SK-N-SH (cell line): Measurements from ENCODE around the gene MRPL19. TPM values are rescaled to one million over a fixed set of nuclear protein-coding genes. Genes with fewer than 3 reads are reported as not detected.

ENCODE experiments used
- CTCF ChIA-PET: fragments of 300-600, 350-600 bp; formaldehyde crosslinking; extraction: SDS; loops from one replicate; lab custom pipeline; 2021; lab: Yijun Ruan, JAX
- POLR2A ChIA-PET: fragments of 350-600 bp; sonication (Branson Sonifier 250); formaldehyde crosslinking; extraction: SDS; loops from one replicate; lab custom pipeline; 2020; ENCODE audit warnings: antibody characterized with exemption, inconsistent platforms; lab: Yijun Ruan, JAX
- DNase-seq: peaks from one replicate; pipeline ENCODE4 v3.0.0; 2012
- H2AFZ ChIP-seq: fragments of 200-600 bp; sonication (generic); 2 replicates; pipeline ENCODE4 v1.8.1; 2016; ENCODE audit warnings: antibody characterized with exemption, mild to moderate bottlenecking, low read depth
- H3F3A ChIP-seq: fragments of 200-600 bp; sonication (generic); replicated peaks from 2 replicates; pipeline ENCODE3; 2016; ENCODE audit warnings: antibody characterized with exemption, mild to moderate bottlenecking; ENCODE audit not compliant: insufficient read depth
- H3K27ac ChIP-seq, 2 experiments: fragments of 200-500 bp in 1 of 2; fragments of 200-600 bp in 1 of 2; sonication (Bioruptor generic) in 1 of 2; sonication (generic), shearing (Covaris generic) in 1 of 2; 2 replicates each; pipeline versions ENCODE4 v1.5.1 to v1.6.1; 2014 to 2016; ENCODE audit warnings: low read depth in 2 of 2, inconsistent platforms in 1 of 2, low read length in 1 of 2, mild to moderate bottlenecking in 1 of 2, mixed read lengths in 1 of 2
- H3K27me3 ChIP-seq: fragments of 200-600 bp; sonication (generic), shearing (Covaris generic); 2 replicates; pipeline ENCODE4 v1.6.1; 2016; ENCODE audit warnings: mixed run types; ENCODE audit not compliant: insufficient read depth
- H3K36me3 ChIP-seq, 2 experiments: fragments of 200-500 bp in 1 of 2; fragments of 200-600 bp in 1 of 2; sonication (Bioruptor generic) in 1 of 2; sonication (generic) in 1 of 2; replicated peaks in 1 of 2; 2 replicates each; pipeline versions ENCODE3 to v1.5.1; 2014 to 2016; ENCODE audit warnings: low read length in 1 of 2, mild to moderate bottlenecking in 1 of 2; ENCODE audit not compliant: insufficient read depth in 2 of 2, control insufficient read depth in 1 of 2
- H3K4me1 ChIP-seq, 2 experiments: fragments of 200-500 bp in 1 of 2; fragments of 200-600 bp in 1 of 2; sonication (Bioruptor generic) in 1 of 2; sonication (generic), shearing (Covaris generic) in 1 of 2; 2 replicates each; pipeline versions ENCODE4 v1.5.1 to v1.6.1; 2014 to 2016; ENCODE audit warnings: low read depth in 1 of 2, low read length in 1 of 2, mixed run types in 1 of 2; ENCODE audit not compliant: insufficient read depth in 2 of 2, control insufficient read depth in 1 of 2
- H3K4me2 ChIP-seq: fragments of 200-600 bp; sonication (generic), shearing (Covaris generic); 2 replicates; pipeline ENCODE4 v1.6.1; 2017; ENCODE audit warnings: mixed run types
- H3K4me3 ChIP-seq, 2 experiments: fragments of 200-500 bp in 1 of 2; fragments of 200-600 bp in 1 of 2; sonication (Bioruptor generic) in 1 of 2; sonication (generic), shearing (Covaris generic) in 1 of 2; 2 replicates each; pipeline versions ENCODE4 v1.5.1 to v1.8.1; 2014 to 2016; ENCODE audit warnings: low read depth in 2 of 2, inconsistent platforms in 1 of 2, low read length in 1 of 2, mild to moderate bottlenecking in 1 of 2, mixed read lengths in 1 of 2, moderate library complexity in 1 of 2
- H3K79me2 ChIP-seq: fragments of 200-600 bp; sonication (generic); 2 replicates; pipeline ENCODE4 v1.8.1; 2017; ENCODE audit warnings: mild to moderate bottlenecking; ENCODE audit not compliant: insufficient read depth
- H3K9ac ChIP-seq: fragments of 200-600 bp; sonication (generic); 2 replicates; pipeline ENCODE4 v1.6.1; 2017; ENCODE audit warnings: mixed run types
- H3K9me2 ChIP-seq: fragments of 200-600 bp; sonication (generic); 2 replicates; pipeline ENCODE4 v1.6.1; 2017; ENCODE audit warnings: mixed run types
- H3K9me3 ChIP-seq: fragments of 200-600 bp; sonication (generic); 2 replicates; pipeline ENCODE4 v1.6.1; 2017; ENCODE audit warnings: mixed run types, mild to moderate bottlenecking, moderate library complexity
- H4K20me1 ChIP-seq: fragments of 200-600 bp; sonication (generic); 2 replicates; pipeline ENCODE4 v1.6.1; 2017; ENCODE audit warnings: mild to moderate bottlenecking, mixed run types; ENCODE audit not compliant: insufficient read depth
- EP300 ChIP-seq, 2 experiments: IDR thresholded peaks; 2 replicates each; pipeline versions ENCODE4 v1.4.0 to v1.6.1; 2012; ENCODE audit warnings: borderline replicate concordance in 1 of 2, low read depth in 1 of 2, low read length in 1 of 2
- FOSL2 ChIP-seq: IDR thresholded peaks from 2 replicates; pipeline ENCODE4 v1.4.0; 2012; ENCODE audit warnings: low read depth, mild to moderate bottlenecking, moderate library complexity, borderline replicate concordance
- FOXM1 ChIP-seq: IDR thresholded peaks from 2 replicates; pipeline ENCODE4 v1.4.0; 2012; ENCODE audit warnings: low read depth, mild to moderate bottlenecking
- JUND ChIP-seq: IDR thresholded peaks from 2 replicates; pipeline ENCODE4 v1.4.0; 2012
- MXI1 ChIP-seq: IDR thresholded peaks from 2 replicates; pipeline ENCODE4 v1.6.1; 2012; ENCODE audit warnings: mild to moderate bottlenecking, low read depth, low read length, improper control_type of control experiment
- NRF1 ChIP-seq: IDR thresholded peaks from 2 replicates; pipeline ENCODE4 v1.6.1; 2012; ENCODE audit warnings: low read depth, mild to moderate bottlenecking, low read length
- RAD21 ChIP-seq: IDR thresholded peaks from 2 replicates; pipeline ENCODE4 v1.6.1; 2012; ENCODE audit warnings: mild to moderate bottlenecking, low read length
- REST ChIP-seq: IDR thresholded peaks from 2 replicates; pipeline ENCODE4 v1.6.1; 2012; ENCODE audit warnings: mild to moderate bottlenecking, low read depth, low read length, moderate library complexity
- SIN3A ChIP-seq: IDR thresholded peaks from 2 replicates; pipeline ENCODE4 v1.6.1; 2012; ENCODE audit warnings: low read depth, mild to moderate bottlenecking, low read length, moderate library complexity, borderline replicate concordance
- SMC3 ChIP-seq: IDR thresholded peaks from 2 replicates; pipeline ENCODE4 v1.6.1; 2012; ENCODE audit warnings: low read depth, low read length, improper control_type of control experiment
- TAF1 ChIP-seq: IDR thresholded peaks from 2 replicates; pipeline ENCODE4 v1.6.1; 2012; ENCODE audit warnings: low read depth, mild to moderate bottlenecking, low read length, moderate library complexity, borderline replicate concordance
- TCF12 ChIP-seq: IDR thresholded peaks from 2 replicates; pipeline ENCODE4 v1.4.0; 2012
- ZBTB33 ChIP-seq: IDR thresholded peaks from 2 replicates; pipeline ENCODE4 v1.4.0; 2012; ENCODE audit warnings: low read depth, borderline replicate concordance
- WGBS: methylation state at CpG from one replicate; pipeline ENCODE4 v1.1.6; 2017; ENCODE audit warnings: low lambda C conversion rate; 5-methylcytosine and 5-hydroxymethylcytosine counted together
- polyA plus RNA-seq, 3 experiments: library from polyadenylated mRNA; depleted of rRNA; stranded (reverse); fragments of >200 nt; gene quantifications; 2 replicates each; pipeline ENCODE4 v1.2.3, GENCODE V29; 2012
- TF ChIP-seq, protein P1 (sequence below): IDR thresholded peaks from 2 replicates; pipeline ENCODE4 v1.4.0; 2012; ENCODE audit warnings: low read depth, borderline replicate concordance
- TF ChIP-seq, protein P2 (sequence below): IDR thresholded peaks from 2 replicates; pipeline ENCODE4 v1.4.0; 2012; ENCODE audit warnings: low read depth
- TF ChIP-seq, protein P3 (sequence below): IDR thresholded peaks from 2 replicates; pipeline ENCODE4; 2012

Gene MRPL19
- polyA plus RNA-seq, 1 of the 3 experiments (the other 2 are of a cell fraction): 15.4 TPM

- Histone ChIP-seq H3K9me3 (no peaks in the 10 kb centered on the region), H3K27me3 (no peaks in the 10 kb centered on the region), H3K36me3 (no peaks in the 10 kb centered on the region), H3K4me3 (no peak overlapping the region), H2AFZ (no peak overlapping the region), H3K27ac (no peak overlapping the region), H4K20me1 (no peaks in the 10 kb centered on the region), H3K4me2 (no peak overlapping the region), H3K9me2 (no peaks in the 10 kb centered on the region), H3K9ac (no peak overlapping the region), H3K4me1 (no peaks in the 10 kb centered on the region; a peak in 1 of 4 replicates), H3K79me2 (no peaks in the 10 kb centered on the region), H3F3A (peaks cover 6% of the 10 kb centered on the region)
- CTCF ChIA-PET: interaction anchor here (5.6 kb wide), 1 partner anchor 152 kb away, joined by 73 read pairs; no protein-coding TSS in a partner anchor
- POLR2A ChIA-PET: no interaction called here
- TF ChIP-seq MXI1: no peak
- TF ChIP-seq FOXM1: no peak
- no peak for DNase-seq
- WGBS: 75% methylated on average over 3 of the region's 3 CpGs
Observed at GRCh38 chr2:75616933-75617332, 29.6 kb upstream of the MRPL19 start.

GRCh38 chr2:75619956-75620740 lies 26.4 kb upstream of the MRPL19 start:
- no peaks in the 10 kb centered on the region for H3K9me2 ChIP-seq
- CTCF ChIA-PET: interaction anchor here (0.9 to 4.8 kb wide), 6 partner anchors 8 to 157 kb away, joined by 3 to 36 read pairs (median 10); no protein-coding TSS in a partner anchor
- H3K27ac ChIP-seq: peak overlapping the region in 1 of 2 experiments; percentile 52; a peak in 2 of 4 replicates
- H4K20me1 ChIP-seq: no peaks in the 10 kb centered on the region
- H3K9ac ChIP-seq: no peak overlapping the region; the same call in 1 of the 2 replicates
- no peak overlapping the region for H3K4me3 ChIP-seq
- H3K4me2 ChIP-seq: no peak overlapping the region
- POLR2A ChIA-PET: no interaction called here
- no peaks in the 10 kb centered on the region for H3K79me2 ChIP-seq
- H3K4me1 ChIP-seq: no peaks in the 10 kb centered on the region; a peak in 1 of 4 replicates
- 57% methylated on average over 4 of the region's 4 CpGs for WGBS
- no peaks in the 10 kb centered on the region for H3K9me3 ChIP-seq
- no peaks in the 10 kb centered on the region for H3K27me3 ChIP-seq
- no peak for DNase-seq
- TF ChIP-seq JUND (peak; percentile 65), SMC3 (no peak), REST (no peak), FOXM1 (no peak), ZBTB33 (no peak), TCF12 (no peak), RAD21 (no peak), SIN3A (no peak), TAF1 (no peak), NRF1 (no peak), FOSL2 (peak; percentile 36; the same call in 1 of the 2 replicates), EP300 (IDR thresholded peaks at IDR 0.05; ENCODE audit: borderline replicate concordance in 1 of 2, low read depth in 1 of 2, low read length in 1 of 2) (peak in 1 of 2 experiments; percentile 9; a peak in 1 of 4 replicates)
- TF ChIP-seq, protein P1, sequence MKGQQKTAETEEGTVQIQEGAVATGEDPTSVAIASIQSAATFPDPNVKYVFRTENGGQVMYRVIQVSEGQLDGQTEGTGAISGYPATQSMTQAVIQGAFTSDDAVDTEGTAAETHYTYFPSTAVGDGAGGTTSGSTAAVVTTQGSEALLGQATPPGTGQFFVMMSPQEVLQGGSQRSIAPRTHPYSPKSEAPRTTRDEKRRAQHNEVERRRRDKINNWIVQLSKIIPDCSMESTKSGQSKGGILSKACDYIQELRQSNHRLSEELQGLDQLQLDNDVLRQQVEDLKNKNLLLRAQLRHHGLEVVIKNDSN: no peak
- TF ChIP-seq, protein P2, sequence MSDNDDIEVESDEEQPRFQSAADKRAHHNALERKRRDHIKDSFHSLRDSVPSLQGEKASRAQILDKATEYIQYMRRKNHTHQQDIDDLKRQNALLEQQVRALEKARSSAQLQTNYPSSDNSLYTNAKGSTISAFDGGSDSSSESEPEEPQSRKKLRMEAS: no peak
- TF ChIP-seq, protein P3, sequence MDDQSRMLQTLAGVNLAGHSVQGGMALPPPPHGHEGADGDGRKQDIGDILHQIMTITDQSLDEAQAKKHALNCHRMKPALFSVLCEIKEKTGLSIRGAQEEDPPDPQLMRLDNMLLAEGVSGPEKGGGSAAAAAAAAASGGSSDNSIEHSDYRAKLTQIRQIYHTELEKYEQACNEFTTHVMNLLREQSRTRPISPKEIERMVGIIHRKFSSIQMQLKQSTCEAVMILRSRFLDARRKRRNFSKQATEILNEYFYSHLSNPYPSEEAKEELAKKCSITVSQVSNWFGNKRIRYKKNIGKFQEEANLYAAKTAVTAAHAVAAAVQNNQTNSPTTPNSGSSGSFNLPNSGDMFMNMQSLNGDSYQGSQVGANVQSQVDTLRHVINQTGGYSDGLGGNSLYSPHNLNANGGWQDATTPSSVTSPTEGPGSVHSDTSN: peak; percentile 56
- peaks cover 9% of the 10 kb centered on the region for H3F3A ChIP-seq
- H3K36me3 ChIP-seq: no peaks in the 10 kb centered on the region
- 0 out of 2 replicates have a peak overlapping the region, but pooled peaks have one; percentile 23 for H2AFZ ChIP-seq
